ENCODE data around the gene ST6GALNAC5. TPM values are rescaled to one million over a fixed set of nuclear protein-coding genes. Genes with fewer than 3 reads are reported as not detected.

The ST6GALNAC5 gene
- total RNA-seq, 1 donor from 2014 or later: 0.26 TPM

DNA sequence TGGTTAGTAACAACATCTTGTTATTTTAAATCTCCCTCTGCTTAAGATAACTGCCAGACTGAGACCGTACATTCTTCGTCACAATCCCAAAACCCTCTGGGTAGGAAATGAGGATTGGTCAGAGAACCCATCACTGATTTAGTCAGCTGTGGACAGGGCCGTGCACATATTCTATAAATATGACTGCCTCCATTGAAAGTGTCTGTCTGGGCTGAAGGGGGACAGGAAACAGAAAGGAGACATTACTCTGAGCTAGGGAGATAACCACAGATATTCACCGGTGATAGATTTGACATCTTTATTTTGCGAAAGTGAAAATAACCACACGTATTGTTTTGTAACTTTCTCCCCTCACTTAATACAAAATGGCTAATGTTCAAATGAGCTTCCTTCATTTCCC is 36.9 kb upstream of the ST6GALNAC5 start:
- DNase-seq (ENCODE audit: low read depth) (no peak), FAIRE-seq (no peak)
- no peaks in the 10 kb centered on the region for H3K36me3 ChIP-seq (ENCODE audit: control insufficient read depth, insufficient read depth, low read length)
- H3K27me3 ChIP-seq (ENCODE audit: control insufficient read depth, insufficient read depth, low read length): no peaks in the 10 kb centered on the region
- no peak overlapping the region for H3K4me3 ChIP-seq (ENCODE audit: low read depth, low read length)
- TF ChIP-seq, protein P1, sequence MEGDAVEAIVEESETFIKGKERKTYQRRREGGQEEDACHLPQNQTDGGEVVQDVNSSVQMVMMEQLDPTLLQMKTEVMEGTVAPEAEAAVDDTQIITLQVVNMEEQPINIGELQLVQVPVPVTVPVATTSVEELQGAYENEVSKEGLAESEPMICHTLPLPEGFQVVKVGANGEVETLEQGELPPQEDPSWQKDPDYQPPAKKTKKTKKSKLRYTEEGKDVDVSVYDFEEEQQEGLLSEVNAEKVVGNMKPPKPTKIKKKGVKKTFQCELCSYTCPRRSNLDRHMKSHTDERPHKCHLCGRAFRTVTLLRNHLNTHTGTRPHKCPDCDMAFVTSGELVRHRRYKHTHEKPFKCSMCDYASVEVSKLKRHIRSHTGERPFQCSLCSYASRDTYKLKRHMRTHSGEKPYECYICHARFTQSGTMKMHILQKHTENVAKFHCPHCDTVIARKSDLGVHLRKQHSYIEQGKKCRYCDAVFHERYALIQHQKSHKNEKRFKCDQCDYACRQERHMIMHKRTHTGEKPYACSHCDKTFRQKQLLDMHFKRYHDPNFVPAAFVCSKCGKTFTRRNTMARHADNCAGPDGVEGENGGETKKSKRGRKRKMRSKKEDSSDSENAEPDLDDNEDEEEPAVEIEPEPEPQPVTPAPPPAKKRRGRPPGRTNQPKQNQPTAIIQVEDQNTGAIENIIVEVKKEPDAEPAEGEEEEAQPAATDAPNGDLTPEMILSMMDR (IDR thresholded peaks at IDR 0.05; ENCODE audit: insufficient read depth, low read length, severe bottlenecking): no peak

DNA sequence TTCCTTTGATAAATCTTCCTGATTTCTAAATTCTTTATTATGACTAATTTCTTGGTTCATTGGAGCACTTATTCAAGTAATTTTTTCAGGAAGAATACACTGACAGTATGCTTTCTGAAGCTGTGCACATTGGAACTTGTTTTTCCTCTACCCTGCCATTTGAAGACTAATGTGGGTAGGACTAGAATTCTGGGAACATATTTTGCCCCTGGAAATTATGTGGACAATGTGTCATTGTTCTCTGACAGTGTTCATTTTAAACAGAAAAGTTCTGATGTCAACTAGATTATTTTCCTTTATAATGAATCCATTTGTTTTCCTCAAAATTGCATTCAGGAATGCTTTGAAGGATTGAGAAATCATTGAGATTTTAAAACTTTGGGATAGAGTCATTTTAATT is 34.8 kb upstream of the ST6GALNAC5 start:
- Histone ChIP-seq H3K36me3 (ENCODE audit: control insufficient read depth, insufficient read depth, low read length) (no peaks in the 10 kb centered on the region), H3K27me3 (ENCODE audit: control insufficient read depth, insufficient read depth, low read length) (no peaks in the 10 kb centered on the region), H3K4me3 (ENCODE audit: low read depth, low read length) (no peak overlapping the region)
- DNase-seq (ENCODE audit: low read depth) (no peak), FAIRE-seq (no peak)
- TF ChIP-seq, protein P1 (IDR thresholded peaks at IDR 0.05; ENCODE audit: insufficient read depth, low read length, severe bottlenecking): no peak

DNA sequence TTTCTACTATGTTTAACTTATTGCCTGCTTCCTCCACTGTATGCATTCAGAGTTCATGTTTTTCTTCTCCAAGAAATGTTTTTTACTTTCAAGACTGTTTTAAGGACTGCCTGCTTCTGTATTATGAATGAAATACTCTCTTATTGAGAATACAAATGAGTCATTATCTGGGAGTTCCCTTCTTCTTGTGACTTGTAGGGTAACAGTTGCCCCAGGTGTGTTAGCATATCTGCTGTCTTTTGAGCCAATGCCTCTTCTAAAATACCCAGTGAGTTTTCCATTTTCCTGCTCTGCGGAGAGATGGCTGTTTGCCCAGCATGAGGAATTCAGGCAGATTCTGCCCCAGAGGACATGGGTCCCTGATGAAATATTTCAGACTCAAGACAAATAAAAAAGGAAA is 34.1 kb upstream of the ST6GALNAC5 start:
- Histone ChIP-seq H3K27me3 (ENCODE audit: control insufficient read depth, insufficient read depth, low read length) (no peaks in the 10 kb centered on the region), H3K4me3 (ENCODE audit: low read depth, low read length) (no peak overlapping the region), H3K36me3 (ENCODE audit: control insufficient read depth, insufficient read depth, low read length) (no peaks in the 10 kb centered on the region)
- TF ChIP-seq, protein P1 (IDR thresholded peaks at IDR 0.05; ENCODE audit: insufficient read depth, low read length, severe bottlenecking): no peak
- no peak for FAIRE-seq
- DNase-seq (ENCODE audit: low read depth): peak; percentile 23

DNA sequence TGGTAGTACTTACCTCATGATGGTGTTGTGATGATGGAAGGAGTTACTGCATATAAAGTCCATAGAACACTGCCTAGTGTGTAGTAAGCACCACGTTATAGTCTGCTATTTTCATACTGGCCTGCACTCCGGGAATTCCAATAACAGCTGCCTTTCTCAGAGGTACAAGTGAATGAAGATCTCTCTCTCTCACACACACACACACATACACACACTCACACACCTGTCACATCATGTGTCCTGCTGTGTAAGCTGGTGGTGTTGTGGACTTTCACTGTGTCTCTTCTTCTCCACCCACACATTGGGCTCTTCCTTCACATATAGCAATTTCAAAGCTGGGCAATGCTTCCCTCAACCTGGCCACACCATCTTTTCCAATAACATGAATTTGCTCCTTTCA is 33.4 kb upstream of the ST6GALNAC5 start:
- Histone ChIP-seq H3K36me3 (ENCODE audit: control insufficient read depth, insufficient read depth, low read length) (no peaks in the 10 kb centered on the region), H3K4me3 (ENCODE audit: low read depth, low read length) (no peak overlapping the region), H3K27me3 (ENCODE audit: control insufficient read depth, insufficient read depth, low read length) (no peaks in the 10 kb centered on the region)
- TF ChIP-seq, protein P1 (IDR thresholded peaks at IDR 0.05; ENCODE audit: insufficient read depth, low read length, severe bottlenecking): no peak
- FAIRE-seq (no peak), DNase-seq (ENCODE audit: low read depth) (no peak)

DNA sequence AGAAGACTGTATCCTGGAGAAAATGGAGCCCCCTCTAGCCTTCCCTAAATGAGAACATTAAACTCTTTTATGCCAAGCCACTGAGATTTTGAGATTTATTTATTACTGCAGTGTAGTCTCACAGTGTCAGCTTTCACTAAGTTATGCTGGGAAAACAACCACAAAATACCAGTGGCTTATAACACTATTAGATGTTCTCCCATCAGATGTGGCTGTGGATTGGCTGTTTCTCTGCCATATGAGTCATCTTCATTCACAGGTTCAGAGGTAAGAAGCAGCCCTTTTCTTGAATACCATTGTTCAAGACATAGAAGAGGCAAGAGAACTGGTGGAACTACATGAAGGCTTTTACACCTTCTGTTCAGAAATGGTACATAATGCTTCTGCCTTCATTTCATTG is 32.1 kb upstream of the ST6GALNAC5 start:
- TF ChIP-seq, protein P1 (IDR thresholded peaks at IDR 0.05; ENCODE audit: insufficient read depth, low read length, severe bottlenecking): no peak
- FAIRE-seq (no peak), DNase-seq (ENCODE audit: low read depth) (no peak)
- H3K4me3 ChIP-seq (ENCODE audit: low read depth, low read length): no peak overlapping the region
- no peaks in the 10 kb centered on the region for H3K36me3 ChIP-seq (ENCODE audit: control insufficient read depth, insufficient read depth, low read length)
- no peaks in the 10 kb centered on the region for H3K27me3 ChIP-seq (ENCODE audit: control insufficient read depth, insufficient read depth, low read length)

DNA sequence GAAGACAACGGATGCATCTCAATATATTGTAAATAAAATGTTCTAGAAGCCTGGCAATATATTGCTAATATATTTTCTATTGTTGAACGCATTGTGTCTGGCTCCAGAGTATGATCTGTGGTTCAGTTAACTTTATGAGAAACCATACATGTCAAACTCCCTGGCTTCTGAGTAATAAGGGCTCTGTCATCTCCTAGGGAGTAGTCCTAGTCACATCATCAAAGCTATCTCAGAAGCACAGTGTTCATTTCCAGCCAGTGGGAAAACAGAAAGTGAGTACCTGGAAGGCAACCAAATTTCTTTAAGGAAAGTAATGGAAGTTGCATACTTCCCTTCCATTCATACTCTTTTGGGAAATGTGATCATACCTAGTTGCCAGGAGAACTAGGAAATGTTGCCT is 27.0 kb upstream of the ST6GALNAC5 start:
- DNase-seq (ENCODE audit: low read depth): no peak
- no peaks in the 10 kb centered on the region for H3K36me3 ChIP-seq (ENCODE audit: control insufficient read depth, insufficient read depth, low read length)
- H3K4me3 ChIP-seq (ENCODE audit: low read depth, low read length): no peak overlapping the region
- no peak for FAIRE-seq
- TF ChIP-seq, protein P1 (IDR thresholded peaks at IDR 0.05; ENCODE audit: insufficient read depth, low read length, severe bottlenecking): no peak
- H3K27me3 ChIP-seq (ENCODE audit: control insufficient read depth, insufficient read depth, low read length): no peaks in the 10 kb centered on the region
